DND-41 (cell line): ENCODE data around the gene CCL25.

Source experiments
- ATAC-seq: fragments of 200-7000 bp; cut with Tn5 transposase; 3 replicates; pipeline ENCODE4 v1.9.1; 2021; ENCODE audit warnings: low read depth; ENCODE audit not compliant: insufficient read depth
- DNase-seq: peaks from one replicate; pipeline ENCODE4 v3.0.0-alpha.2; 2020
- H2AFZ ChIP-seq: 2 replicates; pipeline ENCODE4 v1.6.0; 2012; ENCODE audit warnings: low read depth, low read length
- H3K27ac ChIP-seq: 2 replicates; pipeline ENCODE4 v1.5.1; 2012; ENCODE audit warnings: low read length, inconsistent platforms
- H3K27me3 ChIP-seq: fragments of 200-600 bp; sonication (generic); 2 replicates; pipeline ENCODE4 v1.6.0; 2012; ENCODE audit warnings: low read length, mild to moderate bottlenecking, inconsistent platforms; ENCODE audit not compliant: insufficient read depth, poor library complexity
- H3K36me3 ChIP-seq: 2 replicates; pipeline ENCODE4 v1.5.1; 2012; ENCODE audit warnings: low read length, inconsistent platforms; ENCODE audit not compliant: insufficient read depth
- H3K4me1 ChIP-seq: 2 replicates; pipeline ENCODE4 v1.5.1; 2012; ENCODE audit warnings: mild to moderate bottlenecking, low read length; ENCODE audit not compliant: insufficient read depth
- H3K4me2 ChIP-seq: 2 replicates; pipeline ENCODE4 v1.6.0; 2012; ENCODE audit warnings: mild to moderate bottlenecking, moderate library complexity, low read length, inconsistent platforms; ENCODE audit not compliant: insufficient read depth
- H3K4me3 ChIP-seq, 2 experiments: fragments of 200-600 bp in 1 of 2; shearing (Covaris generic) in 1 of 2; 2 replicates each; pipeline ENCODE4 v1.5.1; 2012 to 2016; ENCODE audit warnings: inconsistent platforms in 2 of 2, low read length in 2 of 2, mild to moderate bottlenecking in 2 of 2, low read depth in 1 of 2, moderate library complexity in 1 of 2
- H3K79me2 ChIP-seq: 2 replicates; pipeline ENCODE4 v1.6.0; 2012; ENCODE audit warnings: low read length, inconsistent platforms; ENCODE audit not compliant: insufficient read depth
- H3K9ac ChIP-seq: 2 replicates; pipeline ENCODE4 v1.6.0; 2012; ENCODE audit warnings: low read depth, mild to moderate bottlenecking, inconsistent platforms, low read length, moderate library complexity
- H3K9me3 ChIP-seq: 2 replicates; pipeline ENCODE4 v1.5.1; 2012; ENCODE audit warnings: low read length, moderate library complexity, mild to moderate bottlenecking, inconsistent platforms; ENCODE audit not compliant: insufficient read depth, severe bottlenecking
- H4K20me1 ChIP-seq: 2 replicates; pipeline ENCODE4 v1.6.0; 2012; ENCODE audit warnings: low read length; ENCODE audit not compliant: insufficient read depth
- EZH2 ChIP-seq: IDR thresholded peaks from 3 replicates; pipeline ENCODE4 v1.6.1; 2012; ENCODE audit warnings: borderline replicate concordance, low read depth, mild to moderate bottlenecking, moderate library complexity, low read length, inconsistent platforms; ENCODE audit not compliant: severe bottlenecking
- TF ChIP-seq, protein P1 (sequence below): IDR thresholded peaks from 2 replicates; pipeline ENCODE4 v1.5.1; 2012; ENCODE audit warnings: borderline replicate concordance, low read length, moderate library complexity, mild to moderate bottlenecking; ENCODE audit not compliant: poor library complexity, severe bottlenecking; ENCODE audit errors: extremely low read depth

The CCL25 gene

DNA sequence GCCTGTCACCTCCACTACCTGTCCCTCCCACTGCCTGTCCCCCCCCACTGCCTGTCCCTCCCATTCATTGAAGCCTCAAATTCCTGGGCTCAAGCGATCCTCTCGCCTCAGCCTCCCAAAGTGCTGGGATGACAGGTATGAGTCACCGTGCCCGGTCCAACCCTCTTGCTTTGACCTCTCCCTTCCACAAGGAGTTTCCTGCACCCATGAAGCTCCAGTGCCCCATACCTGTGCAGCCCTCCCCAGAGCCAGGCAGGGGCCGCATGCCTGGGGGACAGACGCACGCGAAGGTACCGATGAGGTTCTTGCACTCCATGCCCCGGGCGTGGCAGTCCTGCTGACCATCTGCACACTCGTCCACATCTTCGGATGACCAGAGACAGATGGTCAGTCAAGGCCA, 34.3 kb downstream of the CCL25 start:
- Histone ChIP-seq H3K9ac (no peak overlapping the region), H3K4me2 (no peak overlapping the region), H4K20me1 (no peaks in the 10 kb centered on the region), H3K4me1 (no peaks in the 10 kb centered on the region), H3K4me3 (no peak overlapping the region), H3K27me3 (no peaks in the 10 kb centered on the region), H2AFZ (no peak overlapping the region), H3K36me3 (no peaks in the 10 kb centered on the region), H3K27ac (no peak overlapping the region), H3K79me2 (no peaks in the 10 kb centered on the region), H3K9me3 (no peaks in the 10 kb centered on the region)
- TF ChIP-seq, protein P1, sequence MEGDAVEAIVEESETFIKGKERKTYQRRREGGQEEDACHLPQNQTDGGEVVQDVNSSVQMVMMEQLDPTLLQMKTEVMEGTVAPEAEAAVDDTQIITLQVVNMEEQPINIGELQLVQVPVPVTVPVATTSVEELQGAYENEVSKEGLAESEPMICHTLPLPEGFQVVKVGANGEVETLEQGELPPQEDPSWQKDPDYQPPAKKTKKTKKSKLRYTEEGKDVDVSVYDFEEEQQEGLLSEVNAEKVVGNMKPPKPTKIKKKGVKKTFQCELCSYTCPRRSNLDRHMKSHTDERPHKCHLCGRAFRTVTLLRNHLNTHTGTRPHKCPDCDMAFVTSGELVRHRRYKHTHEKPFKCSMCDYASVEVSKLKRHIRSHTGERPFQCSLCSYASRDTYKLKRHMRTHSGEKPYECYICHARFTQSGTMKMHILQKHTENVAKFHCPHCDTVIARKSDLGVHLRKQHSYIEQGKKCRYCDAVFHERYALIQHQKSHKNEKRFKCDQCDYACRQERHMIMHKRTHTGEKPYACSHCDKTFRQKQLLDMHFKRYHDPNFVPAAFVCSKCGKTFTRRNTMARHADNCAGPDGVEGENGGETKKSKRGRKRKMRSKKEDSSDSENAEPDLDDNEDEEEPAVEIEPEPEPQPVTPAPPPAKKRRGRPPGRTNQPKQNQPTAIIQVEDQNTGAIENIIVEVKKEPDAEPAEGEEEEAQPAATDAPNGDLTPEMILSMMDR, result no peak
- TF ChIP-seq EZH2, result no peak
- DNase-seq, result no peak
- ATAC-seq, result no peak

DNA sequence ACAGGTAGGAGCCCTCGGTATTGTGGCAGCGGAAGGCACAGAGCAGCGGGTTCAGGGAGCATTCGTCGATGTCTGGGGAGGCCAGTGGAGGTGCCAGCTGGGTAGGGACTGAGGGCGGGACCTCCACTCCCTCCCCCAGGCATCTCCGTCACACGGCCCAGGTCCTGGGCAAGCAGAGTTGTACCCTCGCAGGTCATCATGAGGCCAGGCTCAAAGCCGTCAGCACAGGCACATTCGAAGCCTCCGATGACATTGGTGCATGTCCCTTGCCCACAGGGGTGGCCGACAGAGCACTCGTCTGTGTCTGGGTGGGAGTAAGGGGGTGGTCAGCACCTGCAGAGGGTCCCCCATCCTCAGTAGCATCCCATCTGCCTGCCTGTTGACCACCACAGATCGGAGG, 35.3 kb downstream of the CCL25 start:
- Histone ChIP-seq H3K27me3 (no peaks in the 10 kb centered on the region), H3K9ac (no peak overlapping the region), H3K4me3 (no peak overlapping the region), H4K20me1 (no peaks in the 10 kb centered on the region), H3K36me3 (no peaks in the 10 kb centered on the region), H3K79me2 (no peaks in the 10 kb centered on the region), H3K9me3 (no peaks in the 10 kb centered on the region), H3K27ac (no peak overlapping the region), H3K4me2 (no peak overlapping the region), H2AFZ (no peak overlapping the region), H3K4me1 (no peaks in the 10 kb centered on the region)
- TF ChIP-seq EZH2, result no peak
- TF ChIP-seq, protein P1, result no peak
- DNase-seq, result no peak
- ATAC-seq, result no peak

DNA sequence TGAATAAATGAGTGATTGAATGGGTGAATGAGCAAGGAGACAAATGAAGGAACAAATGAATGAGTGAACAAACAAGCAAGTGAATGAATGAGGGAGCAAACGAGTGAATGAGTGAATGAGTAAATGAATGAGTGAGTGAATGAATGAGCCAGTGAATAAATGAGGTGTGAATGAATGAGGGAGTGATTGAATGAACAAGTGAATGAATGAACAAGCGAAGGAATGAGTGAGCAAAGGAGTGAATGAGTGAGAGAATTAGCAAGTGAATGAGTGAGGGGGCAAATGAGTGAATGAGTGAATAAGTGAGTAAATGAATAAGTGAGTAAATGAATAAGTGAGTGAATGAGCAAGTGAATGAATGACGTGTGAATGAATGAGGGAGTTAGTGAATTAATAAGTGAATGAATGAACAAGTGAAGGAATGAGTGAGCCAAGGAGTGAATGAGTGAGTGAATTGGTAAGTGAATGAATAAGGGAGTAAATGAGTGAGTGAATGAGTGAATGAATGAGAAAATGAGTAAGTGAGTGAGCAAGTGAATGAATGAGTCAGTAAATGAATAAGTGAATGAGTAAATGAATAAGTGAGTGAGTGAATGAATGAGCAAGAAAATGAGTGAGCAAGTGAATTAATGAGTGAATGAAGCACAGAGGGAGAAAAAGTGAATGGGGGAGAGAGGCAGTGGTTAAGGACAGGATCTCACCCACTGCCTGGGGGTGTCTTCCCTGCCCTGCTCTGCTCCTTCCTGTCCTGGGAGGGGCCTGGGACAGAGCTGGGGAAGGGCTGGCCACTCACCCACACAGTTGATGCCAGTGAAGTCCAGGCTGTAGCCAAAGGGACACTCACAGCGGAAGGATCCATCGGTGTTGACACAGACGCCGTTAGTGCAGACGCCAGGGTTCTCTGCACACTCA, 36.4 kb downstream of the CCL25 start:
- Histone ChIP-seq H3K27ac (no peak overlapping the region), H2AFZ (no peak overlapping the region), H3K9me3 (no peaks in the 10 kb centered on the region), H3K4me1 (no peaks in the 10 kb centered on the region), H3K36me3 (no peaks in the 10 kb centered on the region), H4K20me1 (no peaks in the 10 kb centered on the region), H3K79me2 (no peaks in the 10 kb centered on the region), H3K4me3 (no peak overlapping the region), H3K27me3 (no peaks in the 10 kb centered on the region), H3K4me2 (no peak overlapping the region), H3K9ac (no peak overlapping the region)
- no peak for TF ChIP-seq EZH2
- TF ChIP-seq, protein P1, result no peak
- DNase-seq (no peak), ATAC-seq (no peak)
